HepG2 (cell line): Measurements from ENCODE around the gene TPPP2. TPM values are rescaled to one million over a fixed set of nuclear protein-coding genes. Genes with fewer than 3 reads are reported as not detected.

Source experiments
- ARHGAP35 ChIP-seq: sonication (generic); formaldehyde crosslinking; IDR thresholded peaks from 2 replicates; pipeline ENCODE4 v1.9.0; 2022; ENCODE audit warnings: mild to moderate bottlenecking, inconsistent platforms, moderate library complexity, missing genetic modification reagents, borderline replicate concordance
- ARID5B ChIP-seq: IDR thresholded peaks from 2 replicates; pipeline ENCODE4 v1.4.0; 2020; ENCODE audit warnings: mild to moderate bottlenecking, missing genetic modification reagents
- ATF6 ChIP-seq: sonication (generic); formaldehyde crosslinking; conservative IDR thresholded peaks from 2 replicates; pipeline ENCODE4 v1.4.0; 2020; ENCODE audit warnings: missing genetic modification reagents
- MIER3 ChIP-seq: IDR thresholded peaks from 2 replicates; pipeline ENCODE4 v1.6.1; 2016; ENCODE audit warnings: missing compliant biosample characterization, borderline replicate concordance
- MTF1 ChIP-seq: sonication (generic); formaldehyde crosslinking; IDR thresholded peaks from 2 replicates; pipeline ENCODE4 v1.5.0; 2020; ENCODE audit warnings: missing genetic modification reagents
- NFIC ChIP-seq: IDR thresholded peaks from 2 replicates; pipeline ENCODE4 v1.6.1; 2012; ENCODE audit warnings: mild to moderate bottlenecking, low read length, inconsistent platforms
- NFYC ChIP-seq: IDR thresholded peaks from 2 replicates; pipeline ENCODE4 v1.6.1; 2016; ENCODE audit warnings: missing genetic modification reagents, missing compliant biosample characterization
- PBX2 ChIP-seq: IDR thresholded peaks from 2 replicates; pipeline ENCODE4 v1.6.1; 2016; ENCODE audit warnings: control low read depth
- SALL2 ChIP-seq: sonication (generic); formaldehyde crosslinking; IDR thresholded peaks from 2 replicates; pipeline ENCODE4 v1.8.1; 2023; ENCODE audit warnings: mild to moderate bottlenecking, missing genetic modification reagents, inconsistent platforms
- USF2 ChIP-seq, 2 experiments: sonication (generic) in 1 of 2; formaldehyde crosslinking in 1 of 2; IDR thresholded peaks; 2 replicates each; pipeline versions ENCODE4 v1.5.1 to v1.6.1; 2011 to 2020; ENCODE audit warnings: borderline replicate concordance in 1 of 2, low read depth in 1 of 2, low read length in 1 of 2, mild to moderate bottlenecking in 1 of 2, missing genetic modification reagents in 1 of 2, moderate library complexity in 1 of 2
- ZNF576 ChIP-seq: sonication (generic); formaldehyde crosslinking; IDR thresholded peaks from 2 replicates; pipeline ENCODE4 v1.4.0; 2020; ENCODE audit warnings: mild to moderate bottlenecking, missing genetic modification reagents
- ZNF704 ChIP-seq: sonication (generic); formaldehyde crosslinking; IDR thresholded peaks from 2 replicates; pipeline ENCODE4 v1.8.1; 2023; ENCODE audit warnings: mild to moderate bottlenecking, inconsistent platforms, moderate library complexity, missing genetic modification reagents, borderline replicate concordance
- polyA plus RNA-seq, 8 experiments: library from polyadenylated mRNA; depleted of rRNA in 3 of 8; stranded (reverse) in 7 of 8; unstranded in 1 of 8; fragments of >200 nt; fragmentation: Illumina TruSeq in 4 of 8; extraction: Trizol in 4 of 8; gene quantifications; 2 replicates each; pipeline versions ENCODE4 v1.2.1 to v1.2.3, GENCODE V29; 2011 to 2016; ENCODE audit warnings: low read depth in 4 of 8, missing spikeins in 1 of 8, mixed read lengths in 1 of 8; ENCODE audit not compliant: insufficient read depth in 1 of 8
- total RNA-seq, 5 experiments: library from RNA; depleted of rRNA; stranded (reverse); fragments of >200 nt; fragmentation: Illumina TruSeq; extraction: Trizol; gene quantifications; 2 replicates each; pipeline ENCODE4 v1.2.3, GENCODE V29; 2016; ENCODE audit warnings: low read depth in 1 of 5
- TF ChIP-seq, protein P1 (sequence below): IDR thresholded peaks from 2 replicates; pipeline ENCODE4 v1.6.1; 2016

The TPPP2 gene
- total and polyA plus RNA-seq, 2 of the 13 experiments (the other 11 are each of a cell fraction or from before 2014, with no cell fraction given), result 0.58 to 4.2 TPM

DNA sequence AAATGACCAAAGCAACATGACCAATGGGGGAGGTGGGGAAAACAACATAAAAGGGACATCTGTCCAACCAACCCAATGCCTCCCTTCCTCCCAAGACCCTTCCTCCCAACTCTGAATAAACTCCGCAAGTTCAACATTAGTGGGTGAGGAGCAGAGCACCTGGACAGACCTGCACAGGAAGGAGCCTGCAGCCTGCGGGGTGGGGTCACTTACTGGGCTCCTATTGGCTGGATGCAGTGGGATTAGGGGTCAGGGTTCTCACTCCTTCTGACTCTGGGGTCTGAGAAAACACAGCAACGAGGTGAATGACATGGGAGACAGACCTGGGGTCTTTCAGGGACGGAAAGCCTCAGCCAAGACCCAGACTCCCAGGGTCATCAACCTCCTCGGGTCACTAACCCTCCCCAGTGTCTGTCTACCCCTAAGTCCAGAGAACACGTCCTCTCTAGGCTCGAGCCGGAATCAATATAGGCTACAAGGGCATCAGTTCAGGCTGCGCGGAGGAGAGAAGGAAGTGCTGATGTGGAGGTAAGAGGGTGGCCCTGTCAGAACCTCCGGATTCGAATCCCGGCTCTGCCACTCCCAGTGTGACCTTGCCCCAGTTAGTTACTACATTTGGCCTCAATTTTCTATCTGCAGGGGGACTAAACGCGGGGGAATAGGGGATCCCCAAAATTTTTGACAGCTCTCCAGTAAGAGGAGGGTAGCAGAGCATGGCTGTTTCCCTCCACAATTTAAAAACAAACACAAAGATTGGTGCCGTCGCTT, 6.0 kb upstream of the TPPP2 start (continued):
- TF ChIP-seq ARHGAP35 (CRISPR knock-in tag) (no peak), PBX2 (no peak), ZNF576 (CRISPR knock-in tag) (no peak), NFIC (peak; percentile 16; the same call in 1 of the 2 replicates), NFYC (0 out of 2 replicates have a peak, but pooled peaks have one; percentile 26), ZNF704 (CRISPR knock-in tag) (no peak), SALL2 (CRISPR knock-in tag) (no peak), MTF1 (CRISPR knock-in tag) (no peak), ARID5B (CRISPR knock-in tag) (peak; percentile 14; the same call in 1 of the 2 replicates), USF2 (IDR thresholded peaks at IDR 0.05; ENCODE audit: low read depth, low read length) (no peak), USF2 (CRISPR knock-in tag; IDR thresholded peaks at IDR 0.05; ENCODE audit: borderline replicate concordance) (no peak), ATF6 (CRISPR knock-in tag) (no peak), MIER3 (CRISPR knock-in tag) (no peak)
- TF ChIP-seq, protein P1, sequence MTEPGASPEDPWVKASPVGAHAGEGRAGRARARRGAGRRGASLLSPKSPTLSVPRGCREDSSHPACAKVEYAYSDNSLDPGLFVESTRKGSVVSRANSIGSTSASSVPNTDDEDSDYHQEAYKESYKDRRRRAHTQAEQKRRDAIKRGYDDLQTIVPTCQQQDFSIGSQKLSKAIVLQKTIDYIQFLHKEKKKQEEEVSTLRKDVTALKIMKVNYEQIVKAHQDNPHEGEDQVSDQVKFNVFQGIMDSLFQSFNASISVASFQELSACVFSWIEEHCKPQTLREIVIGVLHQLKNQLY (CRISPR knock-in tag), result no peak
